ENCODE data around the gene TRIM38. TPM values are rescaled to one million over a fixed set of nuclear protein-coding genes. Genes with fewer than 3 reads are reported as not detected.
A peak's percentile ranks its signal among the peaks of the same experiment; 100 is the strongest.

Gene TRIM38
- total RNA-seq, 1 donor from 2014 or later, result 6.8 TPM

DNA sequence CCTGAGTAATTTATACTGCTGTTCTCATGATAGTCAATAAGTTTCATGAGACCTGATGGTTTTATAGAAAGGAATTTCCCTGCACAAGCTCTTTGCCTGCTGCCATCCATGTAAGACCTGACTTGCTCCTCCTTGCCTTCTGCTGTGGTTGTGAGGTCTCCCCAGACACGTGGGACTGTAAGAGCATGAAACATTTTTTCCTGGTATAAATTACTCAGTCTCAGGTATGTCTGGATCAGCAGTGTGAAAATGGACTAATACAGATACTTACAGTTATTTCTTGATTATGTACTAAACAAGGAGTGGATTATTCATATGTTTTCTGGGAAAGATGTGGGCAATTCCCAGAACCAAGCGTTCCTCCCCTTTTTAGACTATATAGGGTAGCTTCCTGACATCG is 1.9 kb upstream of the TRIM38 start:
- no peaks in the 10 kb centered on the region for H3K9me3 ChIP-seq (ENCODE audit: insufficient read depth, low read depth, low read length)
- no peak overlapping the region for H3K4me2 ChIP-seq (ENCODE audit: low read length)
- no peak for FAIRE-seq
- H3K27ac Mint-ChIP-seq (ENCODE audit: unreplicated experiment), result no peak overlapping the region
- no peaks in the 10 kb centered on the region for H3K4me1 ChIP-seq (ENCODE audit: insufficient read depth, low read length)
- TF ChIP-seq EZH2 (IDR thresholded peaks at IDR 0.05; ENCODE audit: insufficient read depth, low read length), result no peak
- TF ChIP-seq CTCF (IDR thresholded peaks at IDR 0.05; ENCODE audit: insufficient read depth, low read depth, low read length), result no peak
- DNase-seq (ENCODE audit: low read depth), result no peak
- no peak overlapping the region for H2AFZ ChIP-seq (ENCODE audit: low read depth, low read length)
- H3K27me3 Mint-ChIP-seq (ENCODE audit: low read depth, unreplicated experiment), result no peaks in the 10 kb centered on the region
- no peaks in the 10 kb centered on the region for H3K79me2 ChIP-seq (ENCODE audit: insufficient read depth, low read length)
- H3K36me3 ChIP-seq (ENCODE audit: insufficient read depth, low read length), result no peaks in the 10 kb centered on the region
- H3K27me3 ChIP-seq (ENCODE audit: insufficient read depth, low read length), result no peaks in the 10 kb centered on the region
- H3K27ac ChIP-seq (ENCODE audit: low read depth, low read length), result no peak overlapping the region
- H3K4me1 Mint-ChIP-seq (ENCODE audit: low read depth, unreplicated experiment), result peaks cover 29% of the 10 kb centered on the region
- H3K9ac ChIP-seq (ENCODE audit: low read length), result no peak overlapping the region
- peaks cover 10% of the 10 kb centered on the region for H3K9me3 Mint-ChIP-seq (ENCODE audit: unreplicated experiment)
- H3K36me3 Mint-ChIP-seq (ENCODE audit: low read depth, unreplicated experiment), result peaks cover 5% of the 10 kb centered on the region
- H3K4me3 ChIP-seq (ENCODE audit: insufficient read depth, low read depth, low read length), result no peak overlapping the region
- no peak overlapping the region for H3K4me3 Mint-ChIP-seq (ENCODE audit: unreplicated experiment)
- H4K20me1 ChIP-seq (ENCODE audit: insufficient read depth, low read length), result no peaks in the 10 kb centered on the region

DNA sequence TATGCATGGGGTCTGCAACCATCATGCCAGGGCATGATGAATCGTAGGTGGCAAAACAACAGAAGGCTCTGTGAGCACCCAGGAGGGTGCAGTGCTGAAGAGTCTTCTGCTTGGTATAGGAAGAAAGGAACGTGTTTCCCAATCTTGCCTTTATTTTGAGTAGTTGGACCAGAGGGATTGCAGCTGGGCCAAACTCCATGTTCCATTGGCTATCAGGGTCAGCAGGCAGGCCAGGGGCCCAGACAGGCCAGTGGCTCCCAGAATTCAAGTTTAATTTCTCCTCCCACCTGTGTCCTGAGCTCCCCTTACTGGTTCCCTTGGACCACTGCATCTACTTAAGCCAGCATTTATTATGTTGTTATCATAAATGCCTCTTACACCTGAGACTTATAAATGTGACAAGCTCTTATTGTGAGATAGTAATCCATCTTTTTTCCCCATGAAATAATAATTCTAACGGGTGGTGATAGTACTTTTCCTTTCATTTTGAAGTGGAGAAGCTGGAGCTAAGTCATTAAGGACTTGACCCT is 918 bp upstream of the TRIM38 start:
- Histone ChIP-seq H3K4me1 (ENCODE audit: insufficient read depth, low read length) (no peaks in the 10 kb centered on the region), H3K36me3 (ENCODE audit: insufficient read depth, low read length) (no peaks in the 10 kb centered on the region), H3K79me2 (ENCODE audit: insufficient read depth, low read length) (no peaks in the 10 kb centered on the region), H3K9me3 (ENCODE audit: insufficient read depth, low read depth, low read length) (no peaks in the 10 kb centered on the region), H2AFZ (ENCODE audit: low read depth, low read length) (peak overlapping the region; percentile 82), H4K20me1 (ENCODE audit: insufficient read depth, low read length) (no peaks in the 10 kb centered on the region), H3K9ac (ENCODE audit: low read length) (no peak overlapping the region), H3K27me3 (ENCODE audit: insufficient read depth, low read length) (no peaks in the 10 kb centered on the region), H3K4me2 (ENCODE audit: low read length) (peak overlapping the region; percentile 85), H3K27ac (ENCODE audit: low read depth, low read length) (no peak overlapping the region), H3K4me3 (ENCODE audit: insufficient read depth, low read depth, low read length) (no peak overlapping the region)
- DNase-seq (ENCODE audit: low read depth) (no peak), FAIRE-seq (no peak)
- TF ChIP-seq CTCF (IDR thresholded peaks at IDR 0.05; ENCODE audit: insufficient read depth, low read depth, low read length) (no peak), EZH2 (IDR thresholded peaks at IDR 0.05; ENCODE audit: insufficient read depth, low read length) (no peak)
- Mint-ChIP-seq H3K27ac (ENCODE audit: unreplicated experiment) (peak overlapping the region; percentile 97), H3K9me3 (ENCODE audit: unreplicated experiment) (peaks cover 10% of the 10 kb centered on the region), H3K36me3 (ENCODE audit: low read depth, unreplicated experiment) (peaks cover 12% of the 10 kb centered on the region), H3K4me3 (ENCODE audit: unreplicated experiment) (peak overlapping the region; percentile 93), H3K4me1 (ENCODE audit: low read depth, unreplicated experiment) (peaks cover 29% of the 10 kb centered on the region), H3K27me3 (ENCODE audit: low read depth, unreplicated experiment) (no peaks in the 10 kb centered on the region)

DNA sequence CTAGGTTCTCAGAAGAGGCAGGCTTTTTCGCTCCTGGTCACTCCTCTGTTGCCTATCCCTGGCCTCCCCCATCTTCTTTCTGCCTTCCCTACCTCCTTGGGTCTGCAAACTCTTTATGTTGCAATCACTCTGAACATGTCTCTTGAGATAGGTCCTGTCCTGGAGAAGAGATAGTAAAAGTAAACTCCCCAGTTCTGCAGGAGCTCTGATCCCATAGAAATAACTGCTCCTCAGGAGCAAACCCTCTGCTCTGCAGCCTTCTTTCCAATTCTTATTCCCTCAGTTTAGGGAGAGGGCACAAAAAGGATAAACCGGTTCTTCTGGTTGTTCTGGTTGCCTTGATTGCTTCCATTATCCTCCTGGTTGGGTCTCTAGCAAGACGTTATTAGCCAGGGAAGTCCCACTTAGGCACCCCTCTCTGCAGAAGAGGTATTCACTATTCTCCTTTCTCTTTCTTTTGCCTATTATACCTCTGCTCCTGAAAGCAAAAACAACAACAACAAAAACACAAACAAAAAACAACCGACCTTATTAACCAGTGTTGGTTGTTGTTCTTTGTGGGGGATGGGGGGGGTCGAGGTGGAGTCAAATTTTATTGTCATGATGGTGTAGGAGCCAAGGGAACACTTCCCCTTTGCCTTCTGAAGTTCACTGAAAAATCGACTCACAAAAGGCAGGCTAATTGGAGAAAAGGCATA is 973 bp downstream of the TRIM38 start:
- Mint-ChIP-seq H3K27me3 (ENCODE audit: low read depth, unreplicated experiment) (no peaks in the 10 kb centered on the region), H3K27ac (ENCODE audit: unreplicated experiment) (peak overlapping the region; percentile 63), H3K9me3 (ENCODE audit: unreplicated experiment) (peaks cover 8% of the 10 kb centered on the region), H3K4me3 (ENCODE audit: unreplicated experiment) (peak overlapping the region; percentile 90), H3K36me3 (ENCODE audit: low read depth, unreplicated experiment) (peaks cover 17% of the 10 kb centered on the region), H3K4me1 (ENCODE audit: low read depth, unreplicated experiment) (peaks cover 29% of the 10 kb centered on the region)
- no peaks in the 10 kb centered on the region for H3K36me3 ChIP-seq (ENCODE audit: insufficient read depth, low read length)
- TF ChIP-seq CTCF (IDR thresholded peaks at IDR 0.05; ENCODE audit: insufficient read depth, low read depth, low read length), result no peak
- no peak for TF ChIP-seq EZH2 (IDR thresholded peaks at IDR 0.05; ENCODE audit: insufficient read depth, low read length)
- H4K20me1 ChIP-seq (ENCODE audit: insufficient read depth, low read length), result no peaks in the 10 kb centered on the region
- H3K4me2 ChIP-seq (ENCODE audit: low read length), result peak overlapping the region; percentile 85
- no peaks in the 10 kb centered on the region for H3K9me3 ChIP-seq (ENCODE audit: insufficient read depth, low read depth, low read length)
- H3K4me1 ChIP-seq (ENCODE audit: insufficient read depth, low read length), result no peaks in the 10 kb centered on the region
- H3K27ac ChIP-seq (ENCODE audit: low read depth, low read length), result no peak overlapping the region
- H3K9ac ChIP-seq (ENCODE audit: low read length), result peak overlapping the region; percentile 49
- H2AFZ ChIP-seq (ENCODE audit: low read depth, low read length), result no peak overlapping the region
- H3K79me2 ChIP-seq (ENCODE audit: insufficient read depth, low read length), result no peaks in the 10 kb centered on the region
- no peaks in the 10 kb centered on the region for H3K27me3 ChIP-seq (ENCODE audit: insufficient read depth, low read length)
- no peak for DNase-seq (ENCODE audit: low read depth)
- H3K4me3 ChIP-seq (ENCODE audit: insufficient read depth, low read depth, low read length), result peak overlapping the region; percentile 59
- no peak for FAIRE-seq

Measured in astrocyte (in vitro differentiated cells and primary cell).